ENCODE results near the gene TSC22D1.
A peak's percentile ranks its signal among the peaks of the same experiment; 100 is the strongest.

Gene TSC22D1

GRCh38 chr13:44400736-44401135 is 175.4 kb downstream of the TSC22D1 start:
- no peak for DNase-seq

GRCh38 chr13:44399074-44399473 is 177.1 kb downstream of the TSC22D1 start:
- DNase-seq = peak; percentile 42

- no peak for DNase-seq
These were observed 177.5 kb downstream of the TSC22D1 start for GRCh38 chr13:44398606-44399005.

- no peak for DNase-seq
These were observed 178.3 kb downstream of the TSC22D1 start for GRCh38 chr13:44397766-44398223.

- no peak for DNase-seq
These were observed 179.2 kb downstream of the TSC22D1 start for GRCh38 chr13:44396701-44397580.

- DNase-seq = no peak
These were observed 180.0 kb downstream of the TSC22D1 start for GRCh38 chr13:44395976-44396694.

- DNase-seq = no peak
These were observed 181.5 kb downstream of the TSC22D1 start for GRCh38 chr13:44394658-44395057.

- no peak for DNase-seq
These were observed 182.7 kb downstream of the TSC22D1 start for GRCh38 chr13:44393391-44393790.

- DNase-seq = no peak
These were observed 186.3 kb downstream of the TSC22D1 start for GRCh38 chr13:44389876-44390275.

GRCh38 chr13:44389060-44389666 is 187.0 kb downstream of the TSC22D1 start:
- DNase-seq = no peak

- DNase-seq = no peak
These were observed 187.6 kb downstream of the TSC22D1 start for GRCh38 chr13:44388427-44389059.

- DNase-seq = no peak
These were observed 189.1 kb downstream of the TSC22D1 start for GRCh38 chr13:44386913-44387556.

GRCh38 chr13:44385847-44386246 is 190.3 kb downstream of the TSC22D1 start:
- DNase-seq = no peak

- no peak for DNase-seq
These were observed 190.7 kb downstream of the TSC22D1 start for GRCh38 chr13:44385401-44385800.

- no peak for DNase-seq
These were observed 191.4 kb downstream of the TSC22D1 start for GRCh38 chr13:44384778-44385177.

GRCh38 chr13:44383945-44384344 is 192.2 kb downstream of the TSC22D1 start:
- DNase-seq = no peak

- no peak for DNase-seq
These were observed 193.4 kb downstream of the TSC22D1 start for GRCh38 chr13:44382635-44383145.
